ENCODE results near the gene SPG11. TPM values are rescaled to one million over a fixed set of nuclear protein-coding genes. Genes with fewer than 3 reads are reported as not detected.

SPG11 gene
- total and polyA plus RNA-seq, 9 of the 15 experiments (the other 6 are each of a cell fraction or from before 2014, with no cell fraction given): 23.3 to 71.2 (median 45.6) TPM

DNA sequence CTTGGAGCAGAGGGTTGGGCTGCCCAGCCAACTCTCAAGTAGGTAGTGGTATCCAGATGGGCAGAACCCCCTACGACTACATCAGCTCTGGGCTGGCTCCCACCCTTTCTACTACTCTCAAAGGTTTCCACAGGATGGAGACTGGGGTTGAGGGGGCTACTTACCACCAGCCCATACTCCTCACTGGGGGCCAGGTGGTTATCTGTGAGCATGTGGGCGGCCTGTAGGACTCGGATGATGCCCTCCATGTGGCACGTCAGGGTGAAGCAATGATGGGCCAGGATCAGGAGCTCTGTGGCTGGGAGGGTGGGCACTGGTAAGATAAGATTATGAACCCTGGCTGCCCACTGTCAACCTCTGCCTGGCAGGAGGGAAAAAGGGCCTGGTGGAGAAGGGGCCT lies 93.1 kb downstream of the SPG11 start:
- no peak overlapping the region for H3K9ac ChIP-seq (ENCODE audit: insufficient read depth in 1 of 2, low read depth in 2 of 2, low read length in 2 of 2)
- H3K9me3 ChIP-seq (replicated peaks; ENCODE audit: control insufficient read depth, insufficient read depth, low read depth, low read length): no peaks in the 10 kb centered on the region
- in situ Hi-C loops (cut with MboI): no loop called here
- no peak overlapping the region for H2AFZ ChIP-seq (ENCODE audit: low read depth, low read length)
- no peak overlapping the region for H3K4me2 ChIP-seq (ENCODE audit: insufficient read depth, low read length)
- ATAC-seq (no peak), DNase-seq (ENCODE audit: extremely low read depth in 1 of 4, low spot score in 3 of 4) (no peak), FAIRE-seq (no peak)
- H4K20me1 ChIP-seq (replicated peaks; ENCODE audit: control insufficient read depth, insufficient read depth, low read length): no peaks in the 10 kb centered on the region
- BruUV-seq (replicated peaks): no TSS peak
- no peak overlapping the region for H3K27ac ChIP-seq (ENCODE audit: extremely low read depth, low read depth, low read length)
- no peaks in the 10 kb centered on the region for H3K79me2 ChIP-seq (ENCODE audit: control insufficient read depth, insufficient read depth, low read length)
- intact Hi-C loops (cut with micrococcal nuclease): no loop called here
- H3K4me3 ChIP-seq: no peak overlapping the region
- 84% methylated on average over 4 of the region's 4 CpGs for WGBS (ENCODE audit: insufficient coverage, low coverage, missing lambda C conversion rate)
- POLR2A ChIA-PET: interaction anchor here (1.5 kb wide), 1 partner anchor 28 kb away, joined by 3 read pairs; no protein-coding TSS in a partner anchor
- H3K4me1 ChIP-seq (replicated peaks in 1 of 2; ENCODE audit: control insufficient read depth in 2 of 2, insufficient read depth in 2 of 2, low read length in 2 of 2): no peaks in the 10 kb centered on the region
- no peaks in the 10 kb centered on the region for H3K27me3 ChIP-seq (ENCODE audit: control insufficient read depth in 2 of 2, insufficient read depth in 2 of 2, low read length in 2 of 2)
- CTCF ChIA-PET (ENCODE audit: low intra/inter-chr PET ratio): no interaction called here
- H3K36me3 ChIP-seq (ENCODE audit: control insufficient read depth, insufficient read depth, low read length): peaks cover 75% of the 10 kb centered on the region; the same call in 2 of the 3 replicates
- H3K9me1 ChIP-seq (ENCODE audit: control insufficient read depth, insufficient read depth, low read length): no peaks in the 10 kb centered on the region
- TF ChIP-seq BRD4 (IDR thresholded peaks at IDR 0.05): no peak
- TF ChIP-seq FUS (optimal IDR thresholded peaks at IDR 0.05; ENCODE audit: low read depth, low read length): no peak
- peak; percentile 27; the same call in 1 of the 2 replicates for TF ChIP-seq POLR2G (IDR thresholded peaks at IDR 0.05; ENCODE audit: low read depth, low read length)
- peak; percentile 5; the same call in 1 of the 2 replicates for TF ChIP-seq POLR2AphosphoS5 (IDR thresholded peaks at IDR 0.05; ENCODE audit: control insufficient read depth, insufficient read depth, low read depth, low read length)

DNA sequence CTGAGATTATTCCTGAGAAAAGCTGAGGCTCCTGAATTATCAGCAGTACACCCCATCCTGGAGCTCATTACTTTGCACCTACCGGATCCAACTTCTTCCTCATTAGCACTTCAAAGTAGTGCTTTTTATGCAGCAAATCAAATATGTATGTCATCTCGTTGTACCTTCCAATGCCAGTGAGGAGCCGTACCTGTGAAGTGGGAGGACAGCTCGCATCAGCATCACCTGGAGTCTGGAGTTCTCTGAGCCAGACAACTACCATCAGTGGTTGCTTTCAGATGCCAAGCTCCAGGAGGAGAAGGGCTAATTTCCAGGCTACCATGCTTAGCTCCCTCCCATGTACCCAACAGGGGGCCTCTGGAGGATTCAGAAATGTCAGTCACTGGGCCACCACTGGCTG lies 94.1 kb downstream of the SPG11 start:
- Histone ChIP-seq H3K9me3 (replicated peaks; ENCODE audit: control insufficient read depth, insufficient read depth, low read depth, low read length) (no peaks in the 10 kb centered on the region; the same call in 1 of the 2 replicates), H2AFZ (ENCODE audit: low read depth, low read length) (no peak overlapping the region), H3K36me3 (ENCODE audit: control insufficient read depth, insufficient read depth, low read length) (peaks cover 76% of the 10 kb centered on the region), H3K27ac (ENCODE audit: extremely low read depth, low read depth, low read length) (no peak overlapping the region), H4K20me1 (replicated peaks; ENCODE audit: control insufficient read depth, insufficient read depth, low read length) (no peaks in the 10 kb centered on the region), H3K79me2 (ENCODE audit: control insufficient read depth, insufficient read depth, low read length) (no peaks in the 10 kb centered on the region), H3K4me1 (replicated peaks in 1 of 2; ENCODE audit: control insufficient read depth in 2 of 2, insufficient read depth in 2 of 2, low read length in 2 of 2) (no peaks in the 10 kb centered on the region), H3K9me1 (ENCODE audit: control insufficient read depth, insufficient read depth, low read length) (no peaks in the 10 kb centered on the region), H3K4me3 (no peak overlapping the region), H3K4me2 (ENCODE audit: insufficient read depth, low read length) (no peak overlapping the region), H3K27me3 (ENCODE audit: control insufficient read depth in 2 of 2, insufficient read depth in 2 of 2, low read length in 2 of 2) (no peaks in the 10 kb centered on the region), H3K9ac (ENCODE audit: insufficient read depth in 1 of 2, low read depth in 2 of 2, low read length in 2 of 2) (no peak overlapping the region)
- ATAC-seq: no peak
- FAIRE-seq: no peak
- in situ Hi-C loops (cut with MboI): no loop called here
- BruUV-seq (replicated peaks): no TSS peak
- ChIA-PET CTCF (ENCODE audit: low intra/inter-chr PET ratio) (no interaction called here), POLR2A (interaction anchor here (0.7 to 1.5 kb wide), 3 partner anchors 9 to 27 kb away, joined by 3 to 4 read pairs (median 3); no protein-coding TSS in a partner anchor)
- no peak for TF ChIP-seq MXI1 (IDR thresholded peaks at IDR 0.05; ENCODE audit: low read depth, low read length)
- DNase-seq (ENCODE audit: extremely low read depth in 1 of 4, low spot score in 3 of 4): no peak
- 82% methylated on average over 4 of the region's 4 CpGs for WGBS (ENCODE audit: insufficient coverage, low coverage, missing lambda C conversion rate)
- intact Hi-C loops (cut with micrococcal nuclease): no loop called here

Data from K562 (cell line).